Measurements from ENCODE around the gene EML6. TPM values are rescaled to one million over a fixed set of nuclear protein-coding genes. Genes with fewer than 3 reads are reported as not detected.

The EML6 gene
- total RNA-seq, 4 donors from 2014 or later = 2.3 to 15.1 (median 4.1) TPM

DNA sequence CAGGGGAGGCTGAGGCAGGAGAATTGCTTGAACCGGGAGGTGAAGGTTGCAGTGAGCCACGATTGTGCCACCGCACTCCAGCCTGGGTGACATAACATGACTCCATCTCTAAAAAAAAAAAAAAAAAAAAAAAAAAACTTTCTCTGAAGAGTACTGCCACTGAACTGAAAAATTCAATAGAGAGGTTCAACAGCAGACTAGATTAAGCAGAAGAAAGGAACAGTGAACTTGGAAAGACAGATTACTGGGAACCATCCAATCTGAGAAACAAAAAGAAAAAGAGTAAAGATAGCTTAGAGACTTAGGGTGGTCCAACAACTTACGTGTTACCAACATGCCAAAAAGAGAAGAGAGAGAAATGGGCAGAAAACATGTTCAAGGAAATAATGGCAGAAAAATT, 138.8 kb downstream of the EML6 start:
- no peaks in the 10 kb centered on the region for H3K36me3 ChIP-seq
- no peak overlapping the region for H3K27ac ChIP-seq
- no peaks in the 10 kb centered on the region for H3K9me3 ChIP-seq
- no peak overlapping the region for H3K4me3 ChIP-seq
- DNase-seq (ENCODE audit: low spot score in 2 of 2) = no peak
- 96% methylated on average over 4 of the region's 4 CpGs for WGBS
- peaks cover 13% of the 10 kb centered on the region for H3K4me1 ChIP-seq
- no peak for TF ChIP-seq CTCF (IDR thresholded peaks at IDR 0.05)
- TF ChIP-seq POLR2A (IDR thresholded peaks at IDR 0.05) = no peak
- no peak for TF ChIP-seq POLR2AphosphoS5 (IDR thresholded peaks at IDR 0.05)
- TF ChIP-seq EP300 (IDR thresholded peaks at IDR 0.05) = no peak
- no peaks in the 10 kb centered on the region for H3K27me3 ChIP-seq

GRCh38 chr2:54862742-54863141, 139.3 kb downstream of the EML6 start:
- Histone ChIP-seq H3K27me3 (no peaks in the 10 kb centered on the region), H3K4me3 (no peak overlapping the region), H3K27ac (no peak overlapping the region), H3K4me1 (peaks cover 13% of the 10 kb centered on the region), H3K36me3 (no peaks in the 10 kb centered on the region), H3K9me3 (no peaks in the 10 kb centered on the region)
- no peak for DNase-seq (ENCODE audit: low spot score in 2 of 2)
- 98% methylated on average over 2 of the region's 2 CpGs for WGBS
- no peak for TF ChIP-seq CTCF (IDR thresholded peaks at IDR 0.05)
- TF ChIP-seq EP300 (IDR thresholded peaks at IDR 0.05) = no peak

GRCh38 chr2:54863660-54864059, 140.2 kb downstream of the EML6 start:
- Histone ChIP-seq H3K4me1 (peaks cover 11% of the 10 kb centered on the region), H3K27me3 (no peaks in the 10 kb centered on the region), H3K4me3 (no peak overlapping the region), H3K27ac (no peak overlapping the region), H3K9me3 (no peaks in the 10 kb centered on the region), H3K36me3 (no peaks in the 10 kb centered on the region)
- WGBS = 47% methylated on average over 5 of the region's 5 CpGs
- no peak for TF ChIP-seq CTCF (IDR thresholded peaks at IDR 0.05)
- TF ChIP-seq EP300 (IDR thresholded peaks at IDR 0.05) = no peak
- no peak for TF ChIP-seq POLR2AphosphoS5 (IDR thresholded peaks at IDR 0.05)
- no peak for TF ChIP-seq POLR2A (IDR thresholded peaks at IDR 0.05)
- DNase-seq (ENCODE audit: low spot score in 2 of 2) = no peak

DNA sequence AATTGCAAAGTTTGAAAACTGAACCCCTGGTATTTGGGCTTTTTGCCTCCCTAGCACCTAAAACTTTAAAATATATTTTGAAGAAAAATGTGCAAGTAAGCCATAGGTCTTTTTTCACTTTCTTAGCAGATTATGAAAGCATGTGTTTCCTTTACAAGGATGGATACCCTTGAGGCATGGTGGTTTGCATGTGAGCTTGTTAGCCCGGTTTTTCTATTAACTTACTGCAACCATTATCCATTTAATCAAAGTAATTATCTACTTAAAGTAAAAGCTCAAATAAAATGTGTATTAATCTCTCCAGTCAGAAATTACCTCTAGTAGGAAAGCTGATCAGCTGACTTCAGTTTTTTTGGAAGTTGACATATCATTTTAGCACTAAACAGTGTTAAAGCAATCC, 140.6 kb downstream of the EML6 start:
- peaks cover 10% of the 10 kb centered on the region for H3K4me1 ChIP-seq
- WGBS = 52% methylated on average over 1 of the region's 1 CpG
- DNase-seq (ENCODE audit: low spot score in 2 of 2) = no peak
- H3K27ac ChIP-seq = no peak overlapping the region
- H3K9me3 ChIP-seq = no peaks in the 10 kb centered on the region
- TF ChIP-seq POLR2AphosphoS5 (IDR thresholded peaks at IDR 0.05) (no peak), POLR2A (IDR thresholded peaks at IDR 0.05) (no peak), CTCF (IDR thresholded peaks at IDR 0.05) (no peak)
- no peaks in the 10 kb centered on the region for H3K27me3 ChIP-seq
- H3K36me3 ChIP-seq = no peaks in the 10 kb centered on the region
- H3K4me3 ChIP-seq = no peak overlapping the region

DNA sequence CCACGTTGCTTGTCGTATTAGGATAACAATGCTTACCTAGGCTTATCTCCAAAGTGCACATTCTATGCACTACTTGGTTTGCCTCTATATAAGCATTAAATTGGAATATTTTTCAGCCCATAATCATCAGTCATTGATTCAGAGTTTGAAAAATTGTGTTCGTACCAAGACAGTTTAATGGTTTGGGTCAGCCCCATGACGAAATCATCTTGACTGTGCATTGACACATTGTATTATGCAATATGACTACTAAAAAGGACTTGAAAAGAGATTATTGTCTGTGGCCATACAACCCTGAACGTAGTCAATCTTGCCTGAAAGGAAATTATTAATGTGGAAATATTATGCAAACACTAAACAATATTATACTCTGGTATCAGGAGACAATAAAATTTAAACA, 141.3 kb downstream of the EML6 start:
- Histone ChIP-seq H3K27me3 (no peaks in the 10 kb centered on the region), H3K4me3 (no peak overlapping the region), H3K27ac (no peak overlapping the region), H3K9me3 (no peaks in the 10 kb centered on the region), H3K36me3 (no peaks in the 10 kb centered on the region), H3K4me1 (peaks cover 10% of the 10 kb centered on the region)
- DNase-seq (ENCODE audit: low spot score in 2 of 2) = no peak
- 80% methylated on average over 5 of the region's 5 CpGs for WGBS
- TF ChIP-seq CTCF (IDR thresholded peaks at IDR 0.05) (no peak), EP300 (IDR thresholded peaks at IDR 0.05) (no peak), POLR2A (IDR thresholded peaks at IDR 0.05) (no peak), POLR2AphosphoS5 (IDR thresholded peaks at IDR 0.05) (no peak)
